K562 (cell line): ENCODE results near the gene CLEC4M.

Source experiments
- EP300 ChIP-seq: IDR thresholded peaks from 2 replicates; pipeline ENCODE4 v1.6.1; 2012; ENCODE audit warnings: low read length, improper control_type of control experiment
- EZH2 ChIP-seq: IDR thresholded peaks from 2 replicates; pipeline ENCODE4 v1.6.1; 2012; ENCODE audit warnings: low read depth, mild to moderate bottlenecking, inconsistent platforms, low read length, borderline replicate concordance
- NBN ChIP-seq: fragments of 450-650 bp; IDR thresholded peaks from 2 replicates; pipeline ENCODE4 v1.6.1; 2016; ENCODE audit warnings: low read depth, mild to moderate bottlenecking
- NONO ChIP-seq, 2 experiments: fragments of 200-400 bp in 1 of 2; fragments of 450-650 bp in 1 of 2; formaldehyde crosslinking in 1 of 2; IDR thresholded peaks; 2 replicates each; pipeline ENCODE4 v1.6.1; 2017; ENCODE audit warnings: low read depth in 2 of 2, mild to moderate bottlenecking in 2 of 2, moderate library complexity in 2 of 2, low read length in 1 of 2
- ZFP36 ChIP-seq: fragments of 150-350 bp; IDR thresholded peaks from 2 replicates; pipeline ENCODE4 v1.6.1; 2018; ENCODE audit warnings: low read length, low read depth; ENCODE audit not compliant: partially characterized antibody
- TF ChIP-seq, protein P1 (sequence below): fragments of 200-800 bp; sonication (Bioruptor generic); IDR thresholded peaks from 2 replicates; pipeline ENCODE4 v1.6.1; 2017; ENCODE audit warnings: missing genetic modification characterization, missing compliant biosample characterization
- TF ChIP-seq, protein P2 (sequence below), 3 experiments: IDR thresholded peaks in 2 of 3; conservative IDR thresholded peaks in 1 of 3; 2 replicates each; pipeline ENCODE4 v1.5.1; 2011 to 2012; ENCODE audit warnings: low read length in 3 of 3, mild to moderate bottlenecking in 3 of 3, control low read depth in 2 of 3, improper control_type of control experiment in 1 of 3, inconsistent platforms in 1 of 3, low read depth in 1 of 3, mixed read lengths in 1 of 3, moderate library complexity in 1 of 3; ENCODE audit not compliant: insufficient read depth in 2 of 3
- TF ChIP-seq, protein P3 (sequence below): fragments of 250-450 bp; sonication (Bioruptor Pico); IDR thresholded peaks from 2 replicates; pipeline ENCODE4 v1.4.0; 2020
- TF ChIP-seq, protein P4 (sequence below): IDR thresholded peaks from 2 replicates; pipeline ENCODE4 v1.6.1; 2011; ENCODE audit warnings: borderline replicate concordance, low read depth, mild to moderate bottlenecking, moderate library complexity, low read length; ENCODE audit not compliant: insufficient read depth, poor library complexity, severe bottlenecking

DNA sequence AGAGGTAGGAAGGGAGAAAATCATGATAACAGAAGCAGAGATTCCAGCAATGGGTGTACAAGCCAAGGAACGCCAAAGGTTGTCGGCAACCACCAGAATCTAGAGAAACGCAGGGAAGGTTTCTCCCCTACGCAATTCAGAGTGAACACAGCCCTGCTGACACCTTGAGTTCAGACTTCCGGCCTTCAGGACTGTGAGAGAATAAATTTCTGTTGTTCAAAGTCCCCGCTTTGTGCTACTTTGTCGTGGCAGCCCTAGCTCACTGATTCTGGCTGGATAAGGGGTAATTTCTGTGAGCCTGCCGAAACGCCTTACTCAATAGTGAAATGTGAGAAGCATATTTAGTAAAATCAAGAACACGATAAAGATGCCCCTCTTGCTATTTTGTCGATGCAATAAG is 25.8 kb upstream of the CLEC4M start:
- TF ChIP-seq NONO (IDR thresholded peaks at IDR 0.05; ENCODE audit: low read depth in 2 of 2, low read length in 1 of 2) (no peak), NBN (no peak), ZFP36 (no peak), EP300 (no peak), EZH2 (no peak)
- TF ChIP-seq, protein P1, sequence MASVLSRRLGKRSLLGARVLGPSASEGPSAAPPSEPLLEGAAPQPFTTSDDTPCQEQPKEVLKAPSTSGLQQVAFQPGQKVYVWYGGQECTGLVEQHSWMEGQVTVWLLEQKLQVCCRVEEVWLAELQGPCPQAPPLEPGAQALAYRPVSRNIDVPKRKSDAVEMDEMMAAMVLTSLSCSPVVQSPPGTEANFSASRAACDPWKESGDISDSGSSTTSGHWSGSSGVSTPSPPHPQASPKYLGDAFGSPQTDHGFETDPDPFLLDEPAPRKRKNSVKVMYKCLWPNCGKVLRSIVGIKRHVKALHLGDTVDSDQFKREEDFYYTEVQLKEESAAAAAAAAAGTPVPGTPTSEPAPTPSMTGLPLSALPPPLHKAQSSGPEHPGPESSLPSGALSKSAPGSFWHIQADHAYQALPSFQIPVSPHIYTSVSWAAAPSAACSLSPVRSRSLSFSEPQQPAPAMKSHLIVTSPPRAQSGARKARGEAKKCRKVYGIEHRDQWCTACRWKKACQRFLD: no peak
- TF ChIP-seq, protein P2, sequence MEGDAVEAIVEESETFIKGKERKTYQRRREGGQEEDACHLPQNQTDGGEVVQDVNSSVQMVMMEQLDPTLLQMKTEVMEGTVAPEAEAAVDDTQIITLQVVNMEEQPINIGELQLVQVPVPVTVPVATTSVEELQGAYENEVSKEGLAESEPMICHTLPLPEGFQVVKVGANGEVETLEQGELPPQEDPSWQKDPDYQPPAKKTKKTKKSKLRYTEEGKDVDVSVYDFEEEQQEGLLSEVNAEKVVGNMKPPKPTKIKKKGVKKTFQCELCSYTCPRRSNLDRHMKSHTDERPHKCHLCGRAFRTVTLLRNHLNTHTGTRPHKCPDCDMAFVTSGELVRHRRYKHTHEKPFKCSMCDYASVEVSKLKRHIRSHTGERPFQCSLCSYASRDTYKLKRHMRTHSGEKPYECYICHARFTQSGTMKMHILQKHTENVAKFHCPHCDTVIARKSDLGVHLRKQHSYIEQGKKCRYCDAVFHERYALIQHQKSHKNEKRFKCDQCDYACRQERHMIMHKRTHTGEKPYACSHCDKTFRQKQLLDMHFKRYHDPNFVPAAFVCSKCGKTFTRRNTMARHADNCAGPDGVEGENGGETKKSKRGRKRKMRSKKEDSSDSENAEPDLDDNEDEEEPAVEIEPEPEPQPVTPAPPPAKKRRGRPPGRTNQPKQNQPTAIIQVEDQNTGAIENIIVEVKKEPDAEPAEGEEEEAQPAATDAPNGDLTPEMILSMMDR (IDR thresholded peaks at IDR 0.05 in 2 of 3, conservative IDR thresholded peaks at IDR 0.05 in 1 of 3; ENCODE audit: insufficient read depth in 2 of 3, low read depth in 1 of 3, low read length in 3 of 3): no peak
- TF ChIP-seq, protein P3, sequence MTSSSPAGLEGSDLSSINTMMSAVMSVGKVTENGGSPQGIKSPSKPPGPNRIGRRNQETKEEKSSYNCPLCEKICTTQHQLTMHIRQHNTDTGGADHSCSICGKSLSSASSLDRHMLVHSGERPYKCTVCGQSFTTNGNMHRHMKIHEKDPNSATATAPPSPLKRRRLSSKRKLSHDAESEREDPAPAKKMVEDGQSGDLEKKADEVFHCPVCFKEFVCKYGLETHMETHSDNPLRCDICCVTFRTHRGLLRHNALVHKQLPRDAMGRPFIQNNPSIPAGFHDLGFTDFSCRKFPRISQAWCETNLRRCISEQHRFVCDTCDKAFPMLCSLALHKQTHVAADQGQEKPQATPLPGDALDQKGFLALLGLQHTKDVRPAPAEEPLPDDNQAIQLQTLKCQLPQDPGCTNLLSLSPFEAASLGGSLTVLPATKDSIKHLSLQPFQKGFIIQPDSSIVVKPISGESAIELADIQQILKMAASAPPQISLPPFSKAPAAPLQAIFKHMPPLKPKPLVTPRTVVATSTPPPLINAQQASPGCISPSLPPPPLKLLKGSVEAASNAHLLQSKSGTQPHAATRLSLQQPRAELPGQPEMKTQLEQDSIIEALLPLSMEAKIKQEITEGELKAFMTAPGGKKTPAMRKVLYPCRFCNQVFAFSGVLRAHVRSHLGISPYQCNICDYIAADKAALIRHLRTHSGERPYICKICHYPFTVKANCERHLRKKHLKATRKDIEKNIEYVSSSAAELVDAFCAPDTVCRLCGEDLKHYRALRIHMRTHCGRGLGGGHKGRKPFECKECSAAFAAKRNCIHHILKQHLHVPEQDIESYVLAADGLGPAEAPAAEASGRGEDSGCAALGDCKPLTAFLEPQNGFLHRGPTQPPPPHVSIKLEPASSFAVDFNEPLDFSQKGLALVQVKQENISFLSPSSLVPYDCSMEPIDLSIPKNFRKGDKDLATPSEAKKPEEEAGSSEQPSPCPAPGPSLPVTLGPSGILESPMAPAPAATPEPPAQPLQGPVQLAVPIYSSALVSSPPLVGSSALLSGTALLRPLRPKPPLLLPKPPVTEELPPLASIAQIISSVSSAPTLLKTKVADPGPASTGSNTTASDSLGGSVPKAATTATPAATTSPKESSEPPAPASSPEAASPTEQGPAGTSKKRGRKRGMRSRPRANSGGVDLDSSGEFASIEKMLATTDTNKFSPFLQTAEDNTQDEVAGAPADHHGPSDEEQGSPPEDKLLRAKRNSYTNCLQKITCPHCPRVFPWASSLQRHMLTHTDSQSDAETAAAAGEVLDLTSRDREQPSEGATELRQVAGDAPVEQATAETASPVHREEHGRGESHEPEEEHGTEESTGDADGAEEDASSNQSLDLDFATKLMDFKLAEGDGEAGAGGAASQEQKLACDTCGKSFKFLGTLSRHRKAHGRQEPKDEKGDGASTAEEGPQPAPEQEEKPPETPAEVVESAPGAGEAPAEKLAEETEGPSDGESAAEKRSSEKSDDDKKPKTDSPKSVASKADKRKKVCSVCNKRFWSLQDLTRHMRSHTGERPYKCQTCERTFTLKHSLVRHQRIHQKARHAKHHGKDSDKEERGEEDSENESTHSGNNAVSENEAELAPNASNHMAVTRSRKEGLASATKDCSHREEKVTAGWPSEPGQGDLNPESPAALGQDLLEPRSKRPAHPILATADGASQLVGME (CRISPR knock-in tag): no peak
- TF ChIP-seq, protein P4, sequence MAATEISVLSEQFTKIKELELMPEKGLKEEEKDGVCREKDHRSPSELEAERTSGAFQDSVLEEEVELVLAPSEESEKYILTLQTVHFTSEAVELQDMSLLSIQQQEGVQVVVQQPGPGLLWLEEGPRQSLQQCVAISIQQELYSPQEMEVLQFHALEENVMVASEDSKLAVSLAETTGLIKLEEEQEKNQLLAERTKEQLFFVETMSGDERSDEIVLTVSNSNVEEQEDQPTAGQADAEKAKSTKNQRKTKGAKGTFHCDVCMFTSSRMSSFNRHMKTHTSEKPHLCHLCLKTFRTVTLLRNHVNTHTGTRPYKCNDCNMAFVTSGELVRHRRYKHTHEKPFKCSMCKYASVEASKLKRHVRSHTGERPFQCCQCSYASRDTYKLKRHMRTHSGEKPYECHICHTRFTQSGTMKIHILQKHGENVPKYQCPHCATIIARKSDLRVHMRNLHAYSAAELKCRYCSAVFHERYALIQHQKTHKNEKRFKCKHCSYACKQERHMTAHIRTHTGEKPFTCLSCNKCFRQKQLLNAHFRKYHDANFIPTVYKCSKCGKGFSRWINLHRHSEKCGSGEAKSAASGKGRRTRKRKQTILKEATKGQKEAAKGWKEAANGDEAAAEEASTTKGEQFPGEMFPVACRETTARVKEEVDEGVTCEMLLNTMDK: no peak
